ENCODE measurements around the gene HJV.
"Not testable (repeated sequence)": the region's sequence is repeated elsewhere in the genome, so short reads cannot be mapped to it uniquely, and the experiment has no call there.

Gene HJV

GRCh38 chr1:146021622-146022402 is at the start of gene HJV:
Gene HJV (minus strand): TSS chr1:146021735. CDS start chr1:146020231, 1,504 bp downstream.
- no peak for DNase-seq (ENCODE audit: low read depth in 2 of 2)

DNA sequence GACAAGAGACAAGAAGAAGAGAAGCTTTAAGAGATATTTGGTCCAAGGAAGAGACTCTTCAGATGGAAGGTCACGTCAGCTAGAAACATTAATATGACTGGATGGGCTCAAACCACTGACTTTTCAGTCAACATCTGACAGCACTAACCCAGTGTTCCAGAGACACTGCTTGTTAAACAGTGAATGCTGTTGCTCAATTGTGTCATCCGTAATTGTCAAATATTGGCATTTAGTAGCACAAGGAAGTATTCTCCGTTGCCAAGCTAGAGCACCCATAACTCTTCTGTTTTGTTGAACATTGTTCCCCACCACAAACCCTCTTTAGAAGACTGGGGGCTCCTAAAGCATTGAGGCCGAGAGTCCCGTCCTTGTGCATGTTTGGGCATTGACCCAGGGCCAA is 37.6 kb upstream of the HJV start:
- DNase-seq (ENCODE audit: low read depth in 2 of 2), result not testable (repeated sequence)

DNA sequence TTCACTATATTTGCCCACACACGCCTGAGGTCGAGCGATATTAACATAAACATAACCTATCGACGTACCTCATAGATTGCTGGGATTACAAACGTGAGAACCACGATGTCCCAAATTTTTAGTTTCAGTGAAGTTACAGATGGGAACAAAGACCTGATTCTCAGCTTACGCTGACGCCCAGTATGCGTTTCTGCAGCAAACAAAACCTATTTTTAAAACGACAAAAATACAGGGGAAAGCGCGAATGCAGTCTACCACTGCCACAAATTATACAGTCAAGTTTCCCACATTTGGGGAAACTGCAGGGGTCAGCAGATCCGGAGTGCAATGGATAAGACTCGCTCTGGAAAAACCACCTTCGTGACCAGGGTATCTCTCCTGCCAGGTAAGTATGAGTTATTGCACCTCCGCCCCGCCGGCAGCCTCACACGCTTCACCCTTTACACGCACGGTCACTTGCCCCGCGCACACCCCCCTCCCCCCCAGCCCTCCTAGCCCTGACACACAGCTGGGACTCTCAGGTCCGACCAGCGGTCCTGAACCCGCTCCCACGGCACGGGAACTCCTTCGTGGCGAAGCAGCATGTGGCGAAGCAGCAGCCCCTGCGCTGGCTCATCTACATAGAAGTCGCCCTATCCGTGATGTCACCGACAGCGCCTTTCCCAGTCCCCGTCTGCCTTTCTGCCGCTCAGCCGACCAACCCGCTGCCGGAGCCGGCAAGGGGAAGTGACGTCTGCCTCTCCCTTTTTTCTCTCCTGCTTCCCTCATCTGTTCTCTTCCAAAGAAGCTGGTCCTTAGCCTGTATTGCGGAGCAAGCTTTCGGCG is 30.5 kb upstream of the HJV start:
- DNase-seq (ENCODE audit: low read depth in 2 of 2), result peak in 1 of 2 donors; percentile 59

DNA sequence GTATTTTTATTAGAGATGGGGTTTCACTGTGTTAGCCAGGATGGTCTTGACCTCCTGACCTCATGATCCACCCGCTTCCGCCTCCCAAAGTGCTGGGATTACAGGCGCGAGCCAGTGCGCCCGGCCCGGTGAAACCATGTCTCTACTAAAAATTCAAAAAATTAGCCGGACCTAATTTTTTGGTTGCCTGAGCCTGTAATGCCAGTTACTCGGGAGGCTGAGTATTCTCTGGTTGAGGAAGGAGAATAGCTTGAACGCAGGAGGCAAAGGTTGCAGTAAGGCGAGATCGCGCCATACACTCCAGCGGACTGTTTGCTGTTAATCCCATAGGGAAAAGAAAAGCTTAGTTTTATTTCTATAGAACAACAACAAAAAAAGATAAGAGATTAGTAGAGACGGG is 29.9 kb upstream of the HJV start:
- DNase-seq (ENCODE audit: low read depth in 2 of 2), result no peak

GRCh38 chr1:146050652-146050963 is 29.1 kb upstream of the HJV start:
- not testable (repeated sequence) for DNase-seq (ENCODE audit: low read depth in 2 of 2)

DNA sequence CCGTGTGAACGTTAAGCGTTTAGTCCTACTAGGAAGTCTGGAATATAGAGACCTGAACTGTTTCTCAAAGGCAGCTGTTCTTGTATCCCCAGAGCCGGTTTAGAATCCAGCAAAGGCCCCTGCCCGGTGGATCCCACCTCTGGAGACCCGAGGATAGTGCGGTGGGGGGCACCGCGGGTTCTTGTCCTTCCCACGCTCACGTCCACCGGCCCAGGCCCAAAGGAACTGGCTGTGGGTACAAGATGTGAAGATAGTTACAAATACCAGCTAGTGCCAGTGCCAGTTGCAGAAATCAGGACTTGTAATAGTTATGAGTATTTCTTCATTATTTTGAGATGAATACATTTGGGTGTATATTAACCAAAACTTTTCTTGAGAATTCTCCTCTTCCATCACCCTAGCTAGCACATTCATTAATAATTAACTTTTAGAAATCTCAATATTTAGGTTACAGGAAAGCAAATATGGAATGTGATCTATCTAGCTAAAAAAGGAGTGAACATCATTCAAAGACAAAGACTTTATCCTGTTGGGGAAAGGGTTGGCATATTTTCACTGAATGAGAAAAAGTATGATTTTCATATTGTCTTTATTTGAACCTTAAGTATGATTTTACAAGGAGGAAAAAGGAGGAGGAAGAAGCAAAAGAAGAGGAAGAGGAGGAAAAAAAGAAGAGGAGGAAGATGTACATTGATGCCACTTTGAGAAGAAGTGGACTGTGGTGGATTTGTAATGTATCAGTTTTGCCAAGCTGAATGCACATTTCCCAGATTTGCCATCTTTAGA is 28.5 kb upstream of the HJV start:
- not testable (repeated sequence) for DNase-seq (ENCODE audit: low read depth in 2 of 2)

- no peak for DNase-seq (ENCODE audit: low read depth in 2 of 2)
These were observed 27.9 kb upstream of the HJV start for GRCh38 chr1:146049436-146049835.

GRCh38 chr1:146048514-146049115 is 27.1 kb upstream of the HJV start:
- not testable (repeated sequence) for DNase-seq (ENCODE audit: low read depth in 2 of 2)

GRCh38 chr1:146046664-146047063 is 25.1 kb upstream of the HJV start:
- no peak for DNase-seq (ENCODE audit: low read depth in 2 of 2)

- no peak for DNase-seq (ENCODE audit: low read depth in 2 of 2)
These were observed 18.3 kb upstream of the HJV start for GRCh38 chr1:146039844-146040194.

- DNase-seq (ENCODE audit: low read depth in 2 of 2), result peak; percentile 40 to 63
These were observed 15.6 kb upstream of the HJV start for GRCh38 chr1:146036965-146037646.

DNA sequence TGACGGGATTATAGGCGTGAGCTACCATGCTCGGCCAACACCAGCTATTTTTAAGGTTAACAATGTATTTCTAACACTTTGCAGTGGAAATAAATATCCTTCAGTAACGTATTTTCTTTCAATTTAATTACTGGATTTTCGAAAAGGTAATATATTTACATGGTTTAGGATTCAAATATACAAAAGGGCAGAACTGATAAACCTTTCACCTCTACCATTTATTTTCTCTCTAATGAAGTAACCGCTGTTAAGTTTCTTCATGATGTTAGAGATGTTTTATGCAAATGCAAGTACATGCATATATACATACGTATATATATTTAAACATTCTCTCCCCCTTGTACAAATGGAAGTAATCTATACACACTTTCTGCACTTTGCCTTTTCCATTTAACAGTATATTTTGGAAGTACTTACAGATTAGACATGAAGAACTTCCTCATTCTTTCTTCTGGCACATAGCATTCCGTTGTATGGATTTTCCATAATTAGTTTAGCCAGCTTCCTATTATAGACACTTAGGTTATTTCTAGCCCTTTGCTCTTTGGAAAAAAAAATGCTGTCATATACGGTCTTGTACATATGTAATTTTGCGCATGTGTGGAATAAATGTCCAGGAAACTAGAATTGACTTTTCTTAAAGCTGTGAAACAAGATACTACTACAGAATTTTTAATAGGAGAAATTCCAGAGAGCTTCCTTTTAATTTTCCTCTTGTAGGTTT is 14.9 kb upstream of the HJV start:
- no peak for DNase-seq (ENCODE audit: low read depth in 2 of 2)

DNA sequence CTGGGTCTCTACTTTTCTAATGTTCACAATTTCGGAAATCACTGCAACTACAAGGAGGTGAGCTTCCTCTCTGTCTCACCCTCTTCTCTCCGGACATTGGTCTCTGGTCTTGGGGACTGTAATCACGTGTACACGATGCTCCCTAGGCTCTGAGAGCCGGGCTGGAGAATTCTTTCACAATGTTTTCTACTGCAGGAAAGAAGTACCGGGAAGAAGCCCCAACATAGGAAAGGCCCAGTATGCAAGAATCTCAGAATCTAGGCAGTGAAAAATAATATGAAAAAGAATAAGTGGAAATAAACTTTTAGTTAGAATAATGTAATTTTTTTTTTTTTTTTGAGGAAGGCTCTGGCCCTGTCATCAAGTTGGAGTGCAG is 13.5 kb upstream of the HJV start:
- no peak for DNase-seq (ENCODE audit: low read depth in 2 of 2)

DNA sequence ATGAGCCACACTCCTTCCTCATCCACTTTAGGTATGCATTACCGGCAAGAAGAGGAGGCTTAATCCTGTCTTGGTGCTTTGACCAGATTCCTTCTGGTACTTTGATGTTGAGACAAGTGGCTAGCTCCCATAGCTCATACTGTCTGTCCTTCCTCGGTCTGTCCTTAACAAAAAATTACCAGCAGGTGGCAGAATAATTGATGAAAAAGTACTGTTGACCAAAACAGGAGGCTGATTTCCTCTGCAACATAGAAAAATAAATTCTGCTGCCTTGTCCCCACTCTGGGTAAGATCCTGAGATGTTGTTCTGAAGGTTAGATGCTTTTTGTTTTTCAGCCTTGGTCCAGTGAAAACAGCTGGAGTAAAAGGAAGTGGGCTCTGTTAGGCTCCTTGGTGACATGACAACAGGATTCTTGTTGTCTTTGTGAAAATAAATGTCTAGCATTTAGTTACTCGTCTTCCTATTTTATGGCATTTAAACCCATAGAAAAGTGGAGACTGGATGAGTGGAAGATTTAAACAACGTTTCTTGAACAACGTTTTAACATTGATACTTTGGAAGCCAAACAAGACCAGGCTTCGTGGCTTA is 11.2 kb upstream of the HJV start:
- no peak for DNase-seq (ENCODE audit: low read depth in 2 of 2)

- DNase-seq (ENCODE audit: low read depth in 2 of 2), result no peak
These were observed 9.9 kb upstream of the HJV start for GRCh38 chr1:146031476-146031875.

DNA sequence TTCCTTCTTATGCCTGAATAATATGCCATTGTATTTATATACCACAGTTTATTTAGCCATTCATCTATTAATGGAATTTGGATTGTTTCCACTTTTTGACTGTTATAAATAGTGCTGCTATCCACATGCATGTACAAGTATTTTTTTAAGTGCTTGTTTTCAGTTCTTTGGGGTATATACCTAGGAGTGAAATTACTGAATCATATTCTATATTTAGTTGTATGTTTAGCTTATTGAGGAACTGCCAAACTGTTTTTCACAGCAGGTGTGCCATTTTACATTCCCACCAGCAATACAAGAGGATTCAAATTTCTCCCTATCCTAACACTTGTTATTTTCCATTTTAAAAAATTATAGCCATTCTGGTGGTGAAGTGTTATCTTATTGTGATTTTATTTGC is 7.6 kb upstream of the HJV start:
- DNase-seq (ENCODE audit: low read depth in 2 of 2), result no peak

GRCh38 chr1:146026650-146027049 is 5.1 kb upstream of the HJV start:
- DNase-seq (ENCODE audit: low read depth in 2 of 2), result not testable (repeated sequence)

DNA sequence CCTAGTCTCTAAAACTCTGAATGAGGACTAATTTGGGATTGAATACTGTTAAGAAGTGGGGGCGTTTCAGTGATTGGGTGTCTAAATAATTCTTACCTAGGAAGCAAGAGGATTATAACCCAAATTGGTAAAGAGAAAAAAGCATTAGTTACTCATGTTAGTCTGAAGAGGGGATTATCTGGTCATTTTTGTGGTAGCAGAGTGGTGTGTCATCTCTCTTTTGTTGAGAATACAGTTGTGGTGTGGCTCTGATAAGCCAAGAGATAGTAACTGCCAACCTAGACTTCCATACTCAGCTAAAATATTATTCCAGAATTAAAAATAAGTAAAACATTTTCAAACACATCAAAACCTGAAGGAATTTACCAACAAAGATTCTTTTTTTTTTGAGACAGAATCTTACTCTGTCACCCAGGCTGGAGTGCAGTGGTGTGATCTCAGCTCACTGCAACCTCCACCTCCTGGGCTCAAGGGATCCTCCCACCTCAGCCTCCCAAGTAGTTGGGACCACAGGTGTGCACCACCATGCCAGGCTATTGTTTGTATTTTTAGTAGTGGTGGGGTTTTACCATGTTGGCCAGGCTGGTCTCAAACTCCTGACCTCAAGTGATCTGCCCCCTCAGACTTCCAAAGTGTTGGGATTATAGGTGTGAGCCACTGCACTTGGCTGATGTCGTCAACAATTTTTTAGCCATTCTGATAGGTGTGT is 4.4 kb upstream of the HJV start:
- DNase-seq (ENCODE audit: low read depth in 2 of 2), result not testable (repeated sequence)

- no peak for DNase-seq (ENCODE audit: low read depth in 2 of 2)
These were observed 1.0 kb upstream of the HJV start for GRCh38 chr1:146022403-146023127.

Measured in stimulated activated CD4-positive, alpha-beta T cell treated with anti-CD3 and anti-CD28 coated beads, Interleukin-1b, Interleukin-23, amount 100 ng/mL, for 1 hour (primary cell).